ENCODE measurements around the gene HTR2A. TPM values are rescaled to one million over a fixed set of nuclear protein-coding genes. Genes with fewer than 3 reads are reported as not detected.
"Not testable (repeated sequence)": the region's sequence is repeated elsewhere in the genome, so short reads cannot be mapped to it uniquely, and the experiment has no call there.

The HTR2A gene
- total RNA-seq, 3 donors from 2014 or later: 0.09 to 0.58 (median 0.54) TPM

GRCh38 chr13:46816371-46816770 lies 80.5 kb downstream of the HTR2A start:
- intact Hi-C loops (cut with DNase I, micrococcal nuclease): no loop called here
- Histone ChIP-seq H3K9me3 (peaks cover 11% of the 10 kb centered on the region), H3K36me3 (ENCODE audit: low read depth) (no peaks in the 10 kb centered on the region), H3K4me1 (ENCODE audit: low read depth) (no peaks in the 10 kb centered on the region), H3K4me3 (no peak overlapping the region)
- DNase-seq (no peak), ATAC-seq (no peak)
- no peak for TF ChIP-seq CTCF (IDR thresholded peaks at IDR 0.05)

GRCh38 chr13:46812301-46812797 lies 84.5 kb downstream of the HTR2A start:
- no peaks in the 10 kb centered on the region for H3K4me1 ChIP-seq (ENCODE audit: low read depth)
- TF ChIP-seq CTCF (IDR thresholded peaks at IDR 0.05): no peak
- peaks cover 11% of the 10 kb centered on the region for H3K9me3 ChIP-seq
- no peak overlapping the region for H3K4me3 ChIP-seq
- ATAC-seq (no peak), DNase-seq (no peak)
- intact Hi-C loops (cut with DNase I, micrococcal nuclease): no loop called here
- H3K36me3 ChIP-seq (ENCODE audit: low read depth): no peaks in the 10 kb centered on the region

GRCh38 chr13:46810440-46810839 lies 86.4 kb downstream of the HTR2A start:
- Histone ChIP-seq H3K9me3 (peaks cover 11% of the 10 kb centered on the region), H3K4me3 (no peak overlapping the region), H3K4me1 (ENCODE audit: low read depth) (no peaks in the 10 kb centered on the region), H3K36me3 (ENCODE audit: low read depth) (no peaks in the 10 kb centered on the region)
- DNase-seq (no peak), ATAC-seq (no peak)
- no peak for TF ChIP-seq CTCF (IDR thresholded peaks at IDR 0.05)
- intact Hi-C loops (cut with DNase I, micrococcal nuclease): no loop called here

- H3K4me1 ChIP-seq (ENCODE audit: low read depth); H3K36me3 ChIP-seq (ENCODE audit: low read depth); H3K9me3 ChIP-seq; intact Hi-C loops (cut with DNase I, micrococcal nuclease); ATAC-seq; DNase-seq; H3K4me3 ChIP-seq: not testable (repeated sequence)
Observed at GRCh38 chr13:46804921-46805320, 91.9 kb downstream of the HTR2A start.

- no peak for DNase-seq
- Histone ChIP-seq H3K9me3 (no peaks in the 10 kb centered on the region), H3K4me3 (no peak overlapping the region), H3K36me3 (ENCODE audit: low read depth) (no peaks in the 10 kb centered on the region), H3K4me1 (ENCODE audit: low read depth) (no peaks in the 10 kb centered on the region)
- no peak for ATAC-seq
- intact Hi-C loops (cut with DNase I, micrococcal nuclease): no loop called here
- TF ChIP-seq CTCF (IDR thresholded peaks at IDR 0.05): no peak
Observed at GRCh38 chr13:46804391-46804815, 92.5 kb downstream of the HTR2A start.

GRCh38 chr13:46803586-46803985 lies 93.3 kb downstream of the HTR2A start:
- intact Hi-C loops (cut with DNase I, micrococcal nuclease): no loop called here
- Histone ChIP-seq H3K9me3 (no peaks in the 10 kb centered on the region), H3K4me1 (ENCODE audit: low read depth) (no peaks in the 10 kb centered on the region), H3K4me3 (no peak overlapping the region), H3K36me3 (ENCODE audit: low read depth) (no peaks in the 10 kb centered on the region)
- TF ChIP-seq CTCF (IDR thresholded peaks at IDR 0.05): no peak
- ATAC-seq (no peak), DNase-seq (no peak)
